ENCODE measurements around the gene ZNF575. TPM values are rescaled to one million over a fixed set of nuclear protein-coding genes. Genes with fewer than 3 reads are reported as not detected.

The ZNF575 gene
- total RNA-seq, 1 experiment from 2014 or later = 0.13 TPM

DNA sequence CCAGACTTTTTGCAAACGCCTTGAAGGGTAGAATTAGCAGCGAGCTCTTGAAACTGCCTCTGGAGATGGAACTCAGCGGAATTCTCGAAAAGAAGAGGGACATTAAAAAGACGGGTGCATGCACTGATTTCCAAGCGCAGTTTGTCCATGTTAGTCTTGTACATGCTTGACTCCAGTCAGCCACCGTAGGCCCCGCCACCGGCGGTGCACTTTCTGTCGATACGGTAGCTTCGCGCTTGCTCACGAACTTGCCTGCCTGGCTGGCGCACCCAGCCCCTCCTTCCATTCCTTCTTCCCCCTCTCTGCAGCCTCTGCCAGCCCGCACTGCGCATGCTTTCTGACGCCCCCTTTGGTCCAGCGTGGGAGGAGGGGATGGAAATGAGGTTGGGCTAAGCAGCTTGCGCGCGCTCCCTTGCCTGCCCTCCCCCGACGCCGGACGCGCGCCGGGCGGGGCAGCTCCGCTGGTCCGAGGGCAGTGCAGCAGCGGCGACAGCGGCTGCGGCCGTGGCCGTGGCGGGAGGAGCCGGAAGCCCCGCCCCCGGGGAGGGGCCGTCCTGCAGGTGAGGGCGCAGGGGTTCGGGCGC is at the start of gene ZNF575 (continued):
- TF ChIP-seq, protein P1, sequence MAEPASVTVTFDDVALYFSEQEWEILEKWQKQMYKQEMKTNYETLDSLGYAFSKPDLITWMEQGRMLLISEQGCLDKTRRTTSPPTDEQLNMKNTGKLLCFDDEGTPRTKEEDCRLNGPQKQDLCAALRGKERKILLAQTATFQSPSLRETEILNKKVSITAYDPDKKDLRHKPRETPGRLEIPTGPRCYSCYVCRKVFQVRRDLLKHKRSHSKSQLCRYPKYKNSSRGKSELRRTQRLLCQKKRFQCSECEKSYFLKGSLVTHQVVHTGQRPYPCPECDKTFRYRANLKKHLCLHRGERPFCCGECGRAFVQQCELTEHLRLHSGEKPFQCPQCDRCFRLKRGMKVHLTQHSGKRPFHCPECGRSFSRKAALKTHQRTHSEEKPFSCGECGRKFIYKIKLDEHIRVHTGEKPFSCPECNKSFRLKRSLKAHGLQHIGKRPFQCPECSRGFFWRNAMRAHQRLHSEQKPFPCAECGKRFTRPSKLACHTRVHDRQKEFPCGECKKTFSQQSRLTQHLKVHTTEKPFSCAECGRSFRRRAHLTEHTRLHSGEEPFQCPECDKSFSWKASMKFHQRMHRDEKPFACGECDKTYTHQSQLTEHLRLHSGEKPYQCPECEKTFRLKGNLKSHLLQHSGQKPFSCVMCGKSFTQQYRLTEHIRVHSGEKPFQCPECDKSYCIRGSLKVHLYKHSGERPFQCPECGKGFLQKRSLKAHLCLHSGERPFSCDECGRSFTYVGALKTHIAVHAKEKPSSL (CRISPR knock-in tag; conservative IDR thresholded peaks at IDR 0.05) = no peak
- TF ChIP-seq TP53 (CRISPR knock-in tag; IDR thresholded peaks at IDR 0.05) (no peak), TEAD1 (CRISPR knock-in tag; IDR thresholded peaks at IDR 0.05) (0 out of 2 replicates have a peak, but pooled peaks have one; percentile 12), NFYB (CRISPR knock-in tag; conservative IDR thresholded peaks at IDR 0.05; ENCODE audit: low read depth) (no peak), FOXJ3 (CRISPR knock-in tag; IDR thresholded peaks at IDR 0.05; ENCODE audit: borderline replicate concordance) (no peak), ZBTB21 (CRISPR knock-in tag; IDR thresholded peaks at IDR 0.05; ENCODE audit: borderline replicate concordance) (no peak), ZNF232 (CRISPR knock-in tag; IDR thresholded peaks at IDR 0.05) (no peak), NFATC4 (CRISPR knock-in tag; IDR thresholded peaks at IDR 0.05) (no peak), ZNF396 (CRISPR knock-in tag; IDR thresholded peaks at IDR 0.05; ENCODE audit: borderline replicate concordance) (no peak), ZNF138 (CRISPR knock-in tag; conservative IDR thresholded peaks at IDR 0.05) (no peak), NR3C1 (CRISPR knock-in tag; conservative IDR thresholded peaks at IDR 0.05; ENCODE audit: low read depth) (no peak), RELA (CRISPR knock-in tag; IDR thresholded peaks at IDR 0.05; ENCODE audit: borderline replicate concordance) (no peak), TCF7 (CRISPR knock-in tag; IDR thresholded peaks at IDR 0.05; ENCODE audit: low read depth) (no peak)
- TF ChIP-seq, protein P2, sequence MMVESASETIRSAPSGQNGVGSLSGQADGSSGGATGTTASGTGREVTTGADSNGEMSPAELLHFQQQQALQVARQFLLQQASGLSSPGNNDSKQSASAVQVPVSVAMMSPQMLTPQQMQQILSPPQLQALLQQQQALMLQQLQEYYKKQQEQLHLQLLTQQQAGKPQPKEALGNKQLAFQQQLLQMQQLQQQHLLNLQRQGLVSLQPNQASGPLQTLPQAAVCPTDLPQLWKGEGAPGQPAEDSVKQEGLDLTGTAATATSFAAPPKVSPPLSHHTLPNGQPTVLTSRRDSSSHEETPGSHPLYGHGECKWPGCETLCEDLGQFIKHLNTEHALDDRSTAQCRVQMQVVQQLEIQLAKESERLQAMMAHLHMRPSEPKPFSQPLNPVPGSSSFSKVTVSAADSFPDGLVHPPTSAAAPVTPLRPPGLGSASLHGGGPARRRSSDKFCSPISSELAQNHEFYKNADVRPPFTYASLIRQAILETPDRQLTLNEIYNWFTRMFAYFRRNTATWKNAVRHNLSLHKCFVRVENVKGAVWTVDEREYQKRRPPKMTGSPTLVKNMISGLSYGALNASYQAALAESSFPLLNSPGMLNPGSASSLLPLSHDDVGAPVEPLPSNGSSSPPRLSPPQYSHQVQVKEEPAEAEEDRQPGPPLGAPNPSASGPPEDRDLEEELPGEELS (CRISPR knock-in tag; IDR thresholded peaks at IDR 0.05) = peak; percentile 67; the same call in 1 of the 2 replicates
- TF ChIP-seq, protein P3, sequence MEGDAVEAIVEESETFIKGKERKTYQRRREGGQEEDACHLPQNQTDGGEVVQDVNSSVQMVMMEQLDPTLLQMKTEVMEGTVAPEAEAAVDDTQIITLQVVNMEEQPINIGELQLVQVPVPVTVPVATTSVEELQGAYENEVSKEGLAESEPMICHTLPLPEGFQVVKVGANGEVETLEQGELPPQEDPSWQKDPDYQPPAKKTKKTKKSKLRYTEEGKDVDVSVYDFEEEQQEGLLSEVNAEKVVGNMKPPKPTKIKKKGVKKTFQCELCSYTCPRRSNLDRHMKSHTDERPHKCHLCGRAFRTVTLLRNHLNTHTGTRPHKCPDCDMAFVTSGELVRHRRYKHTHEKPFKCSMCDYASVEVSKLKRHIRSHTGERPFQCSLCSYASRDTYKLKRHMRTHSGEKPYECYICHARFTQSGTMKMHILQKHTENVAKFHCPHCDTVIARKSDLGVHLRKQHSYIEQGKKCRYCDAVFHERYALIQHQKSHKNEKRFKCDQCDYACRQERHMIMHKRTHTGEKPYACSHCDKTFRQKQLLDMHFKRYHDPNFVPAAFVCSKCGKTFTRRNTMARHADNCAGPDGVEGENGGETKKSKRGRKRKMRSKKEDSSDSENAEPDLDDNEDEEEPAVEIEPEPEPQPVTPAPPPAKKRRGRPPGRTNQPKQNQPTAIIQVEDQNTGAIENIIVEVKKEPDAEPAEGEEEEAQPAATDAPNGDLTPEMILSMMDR (IDR thresholded peaks at IDR 0.05) = peak; percentile 16; the same call in 1 of the 2 replicates
- TF ChIP-seq, protein P4, sequence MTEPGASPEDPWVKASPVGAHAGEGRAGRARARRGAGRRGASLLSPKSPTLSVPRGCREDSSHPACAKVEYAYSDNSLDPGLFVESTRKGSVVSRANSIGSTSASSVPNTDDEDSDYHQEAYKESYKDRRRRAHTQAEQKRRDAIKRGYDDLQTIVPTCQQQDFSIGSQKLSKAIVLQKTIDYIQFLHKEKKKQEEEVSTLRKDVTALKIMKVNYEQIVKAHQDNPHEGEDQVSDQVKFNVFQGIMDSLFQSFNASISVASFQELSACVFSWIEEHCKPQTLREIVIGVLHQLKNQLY (CRISPR knock-in tag; IDR thresholded peaks at IDR 0.05) = no peak
- TF ChIP-seq, protein P5, sequence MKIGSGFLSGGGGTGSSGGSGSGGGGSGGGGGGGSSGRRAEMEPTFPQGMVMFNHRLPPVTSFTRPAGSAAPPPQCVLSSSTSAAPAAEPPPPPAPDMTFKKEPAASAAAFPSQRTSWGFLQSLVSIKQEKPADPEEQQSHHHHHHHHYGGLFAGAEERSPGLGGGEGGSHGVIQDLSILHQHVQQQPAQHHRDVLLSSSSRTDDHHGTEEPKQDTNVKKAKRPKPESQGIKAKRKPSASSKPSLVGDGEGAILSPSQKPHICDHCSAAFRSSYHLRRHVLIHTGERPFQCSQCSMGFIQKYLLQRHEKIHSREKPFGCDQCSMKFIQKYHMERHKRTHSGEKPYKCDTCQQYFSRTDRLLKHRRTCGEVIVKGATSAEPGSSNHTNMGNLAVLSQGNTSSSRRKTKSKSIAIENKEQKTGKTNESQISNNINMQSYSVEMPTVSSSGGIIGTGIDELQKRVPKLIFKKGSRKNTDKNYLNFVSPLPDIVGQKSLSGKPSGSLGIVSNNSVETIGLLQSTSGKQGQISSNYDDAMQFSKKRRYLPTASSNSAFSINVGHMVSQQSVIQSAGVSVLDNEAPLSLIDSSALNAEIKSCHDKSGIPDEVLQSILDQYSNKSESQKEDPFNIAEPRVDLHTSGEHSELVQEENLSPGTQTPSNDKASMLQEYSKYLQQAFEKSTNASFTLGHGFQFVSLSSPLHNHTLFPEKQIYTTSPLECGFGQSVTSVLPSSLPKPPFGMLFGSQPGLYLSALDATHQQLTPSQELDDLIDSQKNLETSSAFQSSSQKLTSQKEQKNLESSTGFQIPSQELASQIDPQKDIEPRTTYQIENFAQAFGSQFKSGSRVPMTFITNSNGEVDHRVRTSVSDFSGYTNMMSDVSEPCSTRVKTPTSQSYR (CRISPR knock-in tag; IDR thresholded peaks at IDR 0.05) = no peak
- TF ChIP-seq, protein P6, sequence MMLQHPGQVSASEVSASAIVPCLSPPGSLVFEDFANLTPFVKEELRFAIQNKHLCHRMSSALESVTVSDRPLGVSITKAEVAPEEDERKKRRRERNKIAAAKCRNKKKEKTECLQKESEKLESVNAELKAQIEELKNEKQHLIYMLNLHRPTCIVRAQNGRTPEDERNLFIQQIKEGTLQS (CRISPR knock-in tag; conservative IDR thresholded peaks at IDR 0.05) = no peak
- TF ChIP-seq, protein P7, sequence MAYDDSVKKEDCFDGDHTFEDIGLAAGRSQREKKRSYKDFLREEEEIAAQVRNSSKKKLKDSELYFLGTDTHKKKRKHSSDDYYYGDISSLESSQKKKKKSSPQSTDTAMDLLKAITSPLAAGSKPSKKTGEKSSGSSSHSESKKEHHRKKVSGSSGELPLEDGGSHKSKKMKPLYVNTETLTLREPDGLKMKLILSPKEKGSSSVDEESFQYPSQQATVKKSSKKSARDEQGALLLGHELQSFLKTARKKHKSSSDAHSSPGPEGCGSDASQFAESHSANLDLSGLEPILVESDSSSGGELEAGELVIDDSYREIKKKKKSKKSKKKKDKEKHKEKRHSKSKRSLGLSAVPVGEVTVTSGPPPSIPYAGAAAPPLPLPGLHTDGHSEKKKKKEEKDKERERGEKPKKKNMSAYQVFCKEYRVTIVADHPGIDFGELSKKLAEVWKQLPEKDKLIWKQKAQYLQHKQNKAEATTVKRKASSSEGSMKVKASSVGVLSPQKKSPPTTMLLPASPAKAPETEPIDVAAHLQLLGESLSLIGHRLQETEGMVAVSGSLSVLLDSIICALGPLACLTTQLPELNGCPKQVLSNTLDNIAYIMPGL (CRISPR knock-in tag; IDR thresholded peaks at IDR 0.05) = 0 out of 2 replicates have a peak, but pooled peaks have one; percentile 56
- TF ChIP-seq, protein P8, sequence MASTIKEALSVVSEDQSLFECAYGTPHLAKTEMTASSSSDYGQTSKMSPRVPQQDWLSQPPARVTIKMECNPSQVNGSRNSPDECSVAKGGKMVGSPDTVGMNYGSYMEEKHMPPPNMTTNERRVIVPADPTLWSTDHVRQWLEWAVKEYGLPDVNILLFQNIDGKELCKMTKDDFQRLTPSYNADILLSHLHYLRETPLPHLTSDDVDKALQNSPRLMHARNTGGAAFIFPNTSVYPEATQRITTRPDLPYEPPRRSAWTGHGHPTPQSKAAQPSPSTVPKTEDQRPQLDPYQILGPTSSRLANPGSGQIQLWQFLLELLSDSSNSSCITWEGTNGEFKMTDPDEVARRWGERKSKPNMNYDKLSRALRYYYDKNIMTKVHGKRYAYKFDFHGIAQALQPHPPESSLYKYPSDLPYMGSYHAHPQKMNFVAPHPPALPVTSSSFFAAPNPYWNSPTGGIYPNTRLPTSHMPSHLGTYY (CRISPR knock-in tag; IDR thresholded peaks at IDR 0.05) = no peak
- TF ChIP-seq, protein P9, sequence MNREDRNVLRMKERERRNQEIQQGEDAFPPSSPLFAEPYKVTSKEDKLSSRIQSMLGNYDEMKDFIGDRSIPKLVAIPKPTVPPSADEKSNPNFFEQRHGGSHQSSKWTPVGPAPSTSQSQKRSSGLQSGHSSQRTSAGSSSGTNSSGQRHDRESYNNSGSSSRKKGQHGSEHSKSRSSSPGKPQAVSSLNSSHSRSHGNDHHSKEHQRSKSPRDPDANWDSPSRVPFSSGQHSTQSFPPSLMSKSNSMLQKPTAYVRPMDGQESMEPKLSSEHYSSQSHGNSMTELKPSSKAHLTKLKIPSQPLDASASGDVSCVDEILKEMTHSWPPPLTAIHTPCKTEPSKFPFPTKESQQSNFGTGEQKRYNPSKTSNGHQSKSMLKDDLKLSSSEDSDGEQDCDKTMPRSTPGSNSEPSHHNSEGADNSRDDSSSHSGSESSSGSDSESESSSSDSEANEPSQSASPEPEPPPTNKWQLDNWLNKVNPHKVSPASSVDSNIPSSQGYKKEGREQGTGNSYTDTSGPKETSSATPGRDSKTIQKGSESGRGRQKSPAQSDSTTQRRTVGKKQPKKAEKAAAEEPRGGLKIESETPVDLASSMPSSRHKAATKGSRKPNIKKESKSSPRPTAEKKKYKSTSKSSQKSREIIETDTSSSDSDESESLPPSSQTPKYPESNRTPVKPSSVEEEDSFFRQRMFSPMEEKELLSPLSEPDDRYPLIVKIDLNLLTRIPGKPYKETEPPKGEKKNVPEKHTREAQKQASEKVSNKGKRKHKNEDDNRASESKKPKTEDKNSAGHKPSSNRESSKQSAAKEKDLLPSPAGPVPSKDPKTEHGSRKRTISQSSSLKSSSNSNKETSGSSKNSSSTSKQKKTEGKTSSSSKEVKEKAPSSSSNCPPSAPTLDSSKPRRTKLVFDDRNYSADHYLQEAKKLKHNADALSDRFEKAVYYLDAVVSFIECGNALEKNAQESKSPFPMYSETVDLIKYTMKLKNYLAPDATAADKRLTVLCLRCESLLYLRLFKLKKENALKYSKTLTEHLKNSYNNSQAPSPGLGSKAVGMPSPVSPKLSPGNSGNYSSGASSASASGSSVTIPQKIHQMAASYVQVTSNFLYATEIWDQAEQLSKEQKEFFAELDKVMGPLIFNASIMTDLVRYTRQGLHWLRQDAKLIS (CRISPR knock-in tag; IDR thresholded peaks at IDR 0.05; ENCODE audit: borderline replicate concordance) = no peak

Measured in WTC11 (cell line).